Measurements from ENCODE around the gene DPH6.
"Not testable (repeated sequence)": the region's sequence is repeated elsewhere in the genome, so short reads cannot be mapped to it uniquely, and the experiment has no call there.

DPH6 gene, protein sequence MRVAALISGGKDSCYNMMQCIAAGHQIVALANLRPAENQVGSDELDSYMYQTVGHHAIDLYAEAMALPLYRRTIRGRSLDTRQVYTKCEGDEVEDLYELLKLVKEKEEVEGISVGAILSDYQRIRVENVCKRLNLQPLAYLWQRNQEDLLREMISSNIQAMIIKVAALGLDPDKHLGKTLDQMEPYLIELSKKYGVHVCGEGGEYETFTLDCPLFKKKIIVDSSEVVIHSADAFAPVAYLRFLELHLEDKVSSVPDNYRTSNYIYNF

DNA sequence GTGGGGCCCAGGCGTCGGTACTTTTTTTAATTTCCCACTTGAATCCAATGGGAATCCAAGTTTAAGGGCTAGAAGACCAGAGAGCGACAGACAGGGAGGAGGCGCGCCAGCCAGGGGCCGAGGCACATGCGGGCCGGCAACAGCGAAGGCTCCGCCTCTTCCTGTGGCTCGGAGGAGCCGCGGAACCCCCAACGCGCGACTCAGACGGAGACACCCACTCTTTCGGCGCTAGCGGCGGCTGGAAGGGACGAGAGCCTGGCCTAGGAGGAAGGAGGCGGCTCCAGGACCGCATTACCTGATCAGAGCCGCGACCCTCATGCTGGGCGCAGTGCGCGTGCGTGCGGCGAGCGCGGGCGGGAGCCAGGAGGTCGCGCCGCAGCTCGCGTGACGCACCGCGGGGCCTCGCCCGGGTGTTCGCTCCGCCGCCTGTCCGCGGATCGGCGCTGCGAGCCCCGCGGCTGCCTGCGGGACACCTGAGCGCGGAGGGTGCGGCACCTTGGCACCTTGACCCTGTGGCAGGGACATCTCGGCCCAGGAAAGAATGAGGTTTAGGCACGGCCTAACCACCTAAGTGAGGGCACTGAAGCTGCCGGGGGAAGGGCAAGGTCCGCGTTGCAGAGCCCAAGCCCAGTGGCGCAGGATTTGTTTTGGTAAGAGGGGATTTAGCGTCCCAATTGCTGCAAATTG lies at the start of gene DPH6:
DPH6 (minus strand) TSS at position 342 of the 687 bp plus-strand sequence; CDS start at position 318, 24 bp downstream.
- DNase-seq: peak; percentile 3

DNA sequence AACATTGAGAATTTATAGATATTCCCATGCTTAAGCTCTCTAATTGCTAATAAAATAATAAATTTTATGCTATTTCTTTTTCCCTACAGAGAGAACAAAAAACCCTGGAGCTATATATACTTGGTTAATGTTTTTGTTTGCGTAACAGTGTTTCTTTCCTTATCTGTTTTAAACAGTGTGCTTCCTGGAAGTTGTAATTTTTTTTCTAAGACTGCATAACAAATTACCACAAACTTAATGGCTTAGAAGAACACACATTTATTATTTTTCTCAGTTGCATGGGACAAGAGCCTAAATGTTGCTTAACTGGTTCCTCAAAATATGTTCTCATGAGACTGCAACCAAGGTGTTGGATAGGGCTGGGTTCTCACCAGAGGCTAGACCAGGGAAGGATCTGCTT lies 49.7 kb upstream of the DPH6 start:
- no peak for DNase-seq

DNA sequence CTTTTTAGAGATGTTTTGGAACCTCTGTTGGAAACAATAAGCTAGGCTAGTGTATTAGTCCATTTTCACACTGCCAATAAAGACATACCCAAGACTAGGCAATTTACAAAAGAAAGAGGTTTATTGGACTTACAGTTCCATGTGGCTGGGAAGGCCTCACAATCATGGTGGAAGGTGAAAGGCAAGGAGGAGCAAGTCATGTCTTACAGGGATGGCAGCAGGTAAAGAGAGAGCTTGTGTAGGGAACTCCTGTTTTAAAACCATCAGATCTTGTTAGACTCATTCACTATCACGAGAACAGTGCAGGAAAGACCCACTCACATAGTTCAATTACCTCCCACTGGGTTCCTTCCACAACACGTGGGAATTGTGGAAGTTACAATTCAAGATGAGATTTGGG lies 46.0 kb upstream of the DPH6 start:
- DNase-seq: not testable (repeated sequence)

DNA sequence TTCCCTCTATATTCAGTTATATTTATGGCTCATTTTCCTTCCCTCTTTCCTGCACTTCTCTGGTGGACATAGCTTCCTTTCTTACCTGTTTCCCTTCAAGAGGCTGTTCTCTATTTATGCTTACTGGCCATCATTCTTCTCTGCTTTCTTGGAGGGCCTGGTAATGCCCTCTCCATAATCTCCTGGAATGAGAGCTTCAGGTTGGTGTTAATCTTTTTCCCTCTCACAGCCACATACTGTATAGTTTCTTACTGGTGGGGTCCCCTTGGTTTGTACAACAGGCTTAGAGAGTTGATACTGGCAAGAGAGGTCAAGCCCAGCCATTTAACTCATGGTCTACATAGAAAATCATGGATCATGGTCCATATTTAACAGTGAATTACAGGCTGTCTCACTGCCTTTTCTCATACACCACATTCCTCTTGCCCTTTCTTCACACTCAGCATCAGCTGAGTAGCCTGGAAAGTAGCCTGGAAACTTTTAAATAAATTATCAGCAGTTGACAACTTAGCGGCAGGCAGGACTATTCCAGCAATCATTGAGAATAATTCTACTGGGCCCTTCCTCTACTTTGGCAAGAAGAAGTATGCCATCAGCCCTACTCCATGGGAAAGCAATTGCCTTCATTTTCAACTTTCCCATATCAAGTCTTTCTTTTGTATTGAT lies 38.0 kb upstream of the DPH6 start:
- DNase-seq: no peak

DNA sequence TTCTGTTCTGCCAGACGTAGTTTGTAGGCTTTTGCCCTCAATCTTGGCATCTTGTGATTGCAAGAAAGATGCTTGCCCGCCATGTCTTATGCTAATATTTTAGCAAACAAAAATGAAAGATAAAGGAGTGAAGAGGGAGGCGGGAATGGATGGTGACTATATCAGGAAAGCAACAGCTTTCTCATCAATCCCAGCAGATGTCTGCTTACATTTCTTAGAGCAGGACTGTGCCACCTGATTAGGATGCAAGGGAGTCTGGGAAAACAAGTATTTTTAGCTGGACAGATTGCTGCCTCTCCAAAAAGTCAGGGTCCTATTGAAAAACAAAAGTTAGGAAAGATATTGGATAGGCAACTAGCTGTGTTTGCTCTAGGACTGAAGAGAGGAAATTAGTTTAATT lies 34.6 kb upstream of the DPH6 start:
- no peak for DNase-seq

DNA sequence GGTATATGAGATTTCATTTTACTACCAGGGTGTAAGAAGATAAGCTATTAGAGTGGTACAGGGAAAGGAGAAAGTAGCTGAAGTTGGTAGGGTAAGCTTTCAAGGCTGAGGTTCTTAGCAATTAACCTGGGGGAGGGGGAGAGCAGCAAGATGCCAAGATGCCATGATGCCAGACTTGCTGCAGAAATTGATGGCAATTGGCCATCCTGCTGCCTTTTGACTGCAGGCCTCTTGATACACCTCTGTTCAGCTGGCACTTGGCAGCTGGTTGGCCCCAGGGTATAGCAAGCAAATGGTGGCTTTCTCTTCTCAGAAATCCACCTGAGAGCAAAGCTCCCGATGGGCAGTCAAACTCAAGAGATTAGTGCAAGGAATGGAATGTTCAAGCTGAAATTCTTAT lies 21.4 kb upstream of the DPH6 start:
- no peak for DNase-seq

DNA sequence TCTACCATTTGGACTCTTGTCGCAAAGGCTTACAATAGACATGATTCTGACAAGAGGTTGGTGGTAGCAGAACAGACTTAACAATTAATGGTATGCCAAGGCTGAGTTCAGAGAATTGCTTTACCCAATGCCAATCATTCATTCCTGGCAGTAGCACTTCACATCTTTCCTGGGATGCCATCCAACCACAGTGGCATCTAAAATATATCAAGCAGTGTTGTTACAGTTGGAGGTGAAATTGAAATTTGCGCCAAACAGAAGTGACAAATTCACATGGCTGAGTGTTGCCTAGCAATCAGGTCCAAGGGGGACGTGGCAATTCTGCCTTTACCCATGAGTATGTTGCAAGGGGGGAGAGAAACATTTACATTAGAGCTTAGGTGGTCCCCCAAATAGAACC lies 21.0 kb upstream of the DPH6 start:
- no peak for DNase-seq

DNA sequence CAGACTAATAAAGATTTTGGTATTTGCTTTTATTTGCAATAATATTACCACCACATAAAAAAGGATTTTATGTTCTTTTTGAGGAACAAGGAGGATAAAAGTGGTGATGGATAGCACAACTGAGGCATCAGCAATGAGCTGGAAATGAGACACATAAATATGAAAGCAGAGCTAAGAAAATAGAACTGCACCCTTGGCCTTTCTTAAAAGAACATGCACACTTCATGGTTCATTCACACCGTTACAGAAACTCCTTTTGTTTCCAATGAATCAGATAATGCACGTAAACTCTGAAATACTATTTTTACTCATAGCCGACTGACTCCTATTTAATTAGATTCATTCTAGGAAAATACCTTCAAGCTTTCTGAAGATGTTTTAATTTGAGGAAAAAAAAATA lies 19.9 kb upstream of the DPH6 start:
- DNase-seq: no peak

DNA sequence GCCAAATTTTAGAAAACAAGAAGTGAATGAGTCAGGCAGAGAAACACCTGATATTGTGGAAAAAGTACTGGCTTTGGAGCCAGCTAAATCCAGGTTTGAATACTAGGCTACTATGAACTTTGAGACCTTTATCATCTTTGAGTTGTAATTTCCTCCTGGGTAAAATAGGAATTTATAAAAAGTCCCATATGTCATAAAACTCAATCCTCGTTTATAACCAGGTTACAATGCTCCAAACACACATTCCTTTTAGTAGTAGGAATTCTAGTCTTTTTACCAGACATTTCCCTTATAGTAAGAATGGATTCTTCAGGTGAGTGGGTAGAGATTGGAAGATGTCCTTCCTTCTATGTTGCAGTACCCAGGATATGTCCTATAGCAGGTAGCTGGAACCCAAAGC lies 16.7 kb upstream of the DPH6 start:
- no peak for DNase-seq

DNA sequence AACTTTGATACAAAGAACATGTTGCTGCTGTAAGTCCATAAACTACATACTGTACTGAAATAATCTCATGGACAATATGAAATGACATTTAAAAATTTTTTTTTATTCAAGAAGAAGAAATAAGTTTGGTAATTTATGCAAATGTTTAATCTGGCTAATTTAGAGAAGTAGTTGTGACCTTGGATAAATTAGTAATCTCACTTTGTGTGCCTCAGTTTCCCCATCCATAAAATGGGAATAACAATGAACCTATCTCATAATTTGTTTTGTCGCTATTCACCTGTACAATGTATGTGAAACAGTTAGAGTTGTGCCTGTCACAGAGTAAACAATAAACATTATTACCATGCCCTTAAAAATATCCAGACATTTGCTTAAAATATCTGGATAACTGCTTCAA lies 15.3 kb upstream of the DPH6 start:
- no peak for DNase-seq

DNA sequence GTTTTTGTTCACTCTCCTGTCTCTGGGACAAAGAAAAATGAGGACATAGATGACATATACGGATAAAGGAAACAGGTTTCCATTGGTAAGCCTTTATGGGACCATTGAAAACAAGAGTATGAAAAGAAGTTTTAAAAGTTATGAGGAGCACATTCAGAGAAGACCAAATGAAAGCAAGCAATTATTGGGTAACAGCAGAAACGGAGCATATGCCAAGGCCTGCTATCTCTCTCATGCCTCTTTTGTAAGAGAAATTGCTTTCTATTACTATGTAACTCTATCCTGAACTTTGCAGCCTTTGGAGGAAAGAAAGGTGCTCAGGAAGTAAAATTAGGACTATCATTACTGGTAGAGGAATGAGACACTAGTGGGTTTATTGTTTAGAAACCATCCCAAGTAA lies 14.9 kb upstream of the DPH6 start:
- no peak for DNase-seq

DNA sequence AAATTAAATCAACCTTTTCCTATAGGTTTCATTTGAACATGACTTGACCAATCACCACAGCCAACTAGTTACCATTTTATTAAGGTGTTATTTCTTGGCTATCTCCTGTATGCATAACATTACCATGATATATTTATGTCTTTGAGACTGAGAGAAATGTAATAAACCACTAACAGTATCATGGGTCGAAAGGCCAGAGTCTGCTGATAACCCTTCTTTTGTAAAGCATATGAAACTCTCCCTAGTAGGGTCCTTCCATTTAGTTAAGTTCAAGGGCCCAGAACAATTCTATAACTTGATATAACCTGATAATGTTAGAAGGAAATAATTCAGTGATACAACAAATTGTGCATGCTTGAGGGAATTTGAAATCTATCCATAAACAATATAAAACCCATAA lies 14.3 kb upstream of the DPH6 start:
- DNase-seq: no peak

DNA sequence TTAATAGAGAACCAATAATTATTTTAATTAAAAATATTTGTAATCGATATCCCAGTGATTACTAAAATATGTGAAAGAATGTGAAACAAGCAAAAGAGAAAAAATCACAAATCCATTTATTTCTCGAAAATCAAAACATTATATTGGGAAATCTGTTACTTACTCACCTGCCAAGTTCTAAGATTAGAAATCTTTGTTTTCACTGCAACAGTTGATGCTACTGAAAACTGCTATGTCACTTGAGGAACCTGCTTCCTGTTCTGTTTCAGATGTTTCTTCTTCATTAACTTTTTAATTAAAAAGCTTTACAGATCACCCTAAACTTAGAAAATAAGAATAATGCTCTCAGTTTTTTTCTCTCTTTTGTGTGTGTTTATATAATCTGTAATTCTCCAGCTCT lies 13.7 kb upstream of the DPH6 start:
- DNase-seq: no peak

DNA sequence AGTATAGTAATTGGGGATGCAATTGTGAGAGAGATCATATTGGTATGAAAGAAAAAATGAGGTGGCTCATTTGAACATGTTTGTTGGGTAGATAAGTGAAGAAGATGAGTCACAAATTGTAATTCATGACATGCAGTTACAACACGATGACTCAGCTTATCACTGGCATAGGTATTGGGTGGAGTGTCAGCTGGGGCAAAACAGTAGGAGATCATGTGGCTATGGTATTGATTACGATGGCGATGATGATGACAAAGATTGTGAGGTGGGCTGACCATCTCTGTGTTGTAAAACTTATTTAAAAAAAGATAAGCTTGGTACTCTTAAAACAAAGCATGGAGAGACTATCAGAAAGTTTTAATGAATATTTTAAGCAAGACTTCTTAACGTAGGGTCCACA lies 11.6 kb upstream of the DPH6 start:
- no peak for DNase-seq

DNA sequence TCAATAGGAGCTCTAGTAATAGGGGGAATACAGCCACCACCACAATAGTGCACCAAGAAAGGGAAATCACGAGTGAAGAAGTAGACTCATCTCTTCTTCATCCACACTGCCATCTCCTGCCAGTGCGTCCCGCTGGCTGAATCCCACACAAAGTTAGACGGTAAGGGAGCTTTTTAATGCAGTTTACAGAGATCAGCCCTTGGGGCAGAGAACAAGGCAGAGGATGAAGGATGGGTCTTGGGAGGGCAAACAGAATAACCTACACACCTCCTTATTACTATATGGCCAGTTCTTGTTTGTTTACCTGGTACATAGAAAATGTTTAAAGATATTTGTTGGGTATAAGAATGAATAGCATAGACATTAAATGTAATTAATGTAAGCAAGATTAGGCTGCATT lies 11.0 kb upstream of the DPH6 start:
- no peak for DNase-seq

DNA sequence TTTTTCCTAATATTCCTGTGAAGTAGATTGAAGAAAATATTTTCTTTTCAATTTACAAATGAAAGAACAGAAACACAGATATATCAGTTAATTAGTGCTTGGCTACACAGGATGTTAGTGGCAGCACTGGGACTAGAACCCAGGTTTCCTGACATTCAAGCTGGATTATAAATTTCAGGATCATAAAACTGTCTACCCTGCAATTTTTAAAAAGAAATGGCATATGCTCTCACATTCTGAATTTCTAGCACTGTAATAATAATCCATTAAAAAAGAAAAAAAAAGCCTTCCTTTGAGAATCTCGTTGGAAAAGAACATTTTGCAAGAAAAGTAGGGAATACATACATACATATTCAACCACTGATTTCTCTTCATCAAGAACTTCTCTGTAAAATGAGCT lies 9.3 kb upstream of the DPH6 start:
- no peak for DNase-seq

DNA sequence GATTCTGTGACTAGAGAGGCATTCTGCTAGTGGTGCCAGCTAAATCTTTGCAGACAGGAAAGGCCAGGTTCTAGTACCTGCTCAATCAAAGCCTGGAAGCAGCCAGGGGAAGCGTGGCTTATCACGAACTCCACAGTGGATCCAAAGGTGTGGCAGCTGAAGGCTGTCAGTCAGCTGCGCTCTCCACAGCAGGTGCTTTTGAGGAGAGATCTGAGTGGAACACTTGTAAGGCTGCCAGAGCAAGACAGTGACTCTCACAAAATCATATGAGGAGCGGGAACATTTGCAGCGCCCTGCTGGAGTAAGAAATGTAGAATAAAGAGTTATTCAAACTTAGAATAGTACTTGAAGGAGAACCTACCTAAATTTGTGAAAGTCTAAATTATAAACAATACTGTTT lies 5.0 kb upstream of the DPH6 start:
- DNase-seq: no peak

DNA sequence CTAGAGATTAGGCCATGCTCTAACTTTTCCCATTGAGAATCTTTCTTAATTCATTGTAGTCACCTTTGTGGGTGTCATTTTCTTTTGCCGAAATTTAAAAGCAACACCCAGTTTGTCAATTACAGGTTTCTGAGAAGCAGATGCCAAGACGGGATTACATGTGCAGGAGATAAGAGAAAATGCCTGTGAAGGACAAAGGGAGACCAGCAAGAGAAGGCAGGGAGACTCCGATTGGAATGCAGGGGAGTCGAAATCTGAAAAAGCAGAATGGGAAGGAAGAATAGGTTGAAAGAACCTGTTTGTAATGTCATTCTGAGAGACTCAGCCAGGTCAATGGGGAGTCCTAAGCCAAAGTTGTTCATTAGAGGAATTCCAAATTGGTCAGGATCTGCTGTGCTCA lies 3.6 kb upstream of the DPH6 start:
- DNase-seq: no peak

DNA sequence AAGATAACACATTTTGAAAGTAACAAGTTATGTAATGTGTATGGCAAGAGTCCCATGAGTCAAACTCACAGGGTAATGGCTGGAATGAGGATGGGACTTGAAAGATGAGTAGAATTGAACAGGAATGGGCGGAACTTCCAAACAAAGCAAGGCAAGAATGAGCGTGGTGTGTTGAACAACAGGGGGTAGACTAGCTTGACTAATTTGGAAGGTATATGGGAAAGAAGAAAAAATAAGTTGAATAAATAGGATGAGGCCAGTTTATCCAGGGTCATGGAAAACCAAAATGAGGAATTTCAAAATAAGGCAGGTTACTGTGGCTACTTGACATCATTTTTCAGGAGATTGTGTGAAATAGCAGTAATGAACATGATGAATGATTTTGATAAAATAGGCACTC lies 2.5 kb upstream of the DPH6 start:
- DNase-seq: no peak

DNA sequence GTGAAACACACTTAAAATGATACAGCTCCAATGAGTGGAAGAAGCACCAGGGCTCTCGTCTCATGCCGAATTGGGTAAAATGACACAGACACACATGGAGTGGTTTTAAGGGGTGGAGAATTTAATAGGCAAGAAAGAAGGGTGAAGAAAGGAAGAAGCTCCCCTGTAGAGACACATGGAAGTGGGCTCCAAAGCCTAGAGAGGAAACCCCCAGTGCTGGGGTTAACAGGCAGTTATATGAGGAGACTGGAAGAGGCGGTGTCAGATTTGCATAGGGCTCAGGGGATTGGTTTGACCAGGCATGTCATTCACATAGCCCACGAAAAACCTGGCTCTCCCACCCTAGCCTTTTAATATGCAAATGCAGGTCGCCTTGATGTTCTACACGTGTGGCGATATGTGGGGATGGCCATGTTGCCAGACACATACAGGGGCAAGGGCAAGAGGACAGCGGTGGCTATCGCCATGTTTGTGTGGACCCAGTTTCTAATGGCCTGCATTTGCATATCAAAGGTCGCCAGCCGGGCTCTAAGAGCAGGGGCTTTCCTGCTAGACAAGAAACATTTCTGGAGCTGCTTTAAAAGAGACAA lies 1.9 kb upstream of the DPH6 start:
- no peak for DNase-seq

DNA sequence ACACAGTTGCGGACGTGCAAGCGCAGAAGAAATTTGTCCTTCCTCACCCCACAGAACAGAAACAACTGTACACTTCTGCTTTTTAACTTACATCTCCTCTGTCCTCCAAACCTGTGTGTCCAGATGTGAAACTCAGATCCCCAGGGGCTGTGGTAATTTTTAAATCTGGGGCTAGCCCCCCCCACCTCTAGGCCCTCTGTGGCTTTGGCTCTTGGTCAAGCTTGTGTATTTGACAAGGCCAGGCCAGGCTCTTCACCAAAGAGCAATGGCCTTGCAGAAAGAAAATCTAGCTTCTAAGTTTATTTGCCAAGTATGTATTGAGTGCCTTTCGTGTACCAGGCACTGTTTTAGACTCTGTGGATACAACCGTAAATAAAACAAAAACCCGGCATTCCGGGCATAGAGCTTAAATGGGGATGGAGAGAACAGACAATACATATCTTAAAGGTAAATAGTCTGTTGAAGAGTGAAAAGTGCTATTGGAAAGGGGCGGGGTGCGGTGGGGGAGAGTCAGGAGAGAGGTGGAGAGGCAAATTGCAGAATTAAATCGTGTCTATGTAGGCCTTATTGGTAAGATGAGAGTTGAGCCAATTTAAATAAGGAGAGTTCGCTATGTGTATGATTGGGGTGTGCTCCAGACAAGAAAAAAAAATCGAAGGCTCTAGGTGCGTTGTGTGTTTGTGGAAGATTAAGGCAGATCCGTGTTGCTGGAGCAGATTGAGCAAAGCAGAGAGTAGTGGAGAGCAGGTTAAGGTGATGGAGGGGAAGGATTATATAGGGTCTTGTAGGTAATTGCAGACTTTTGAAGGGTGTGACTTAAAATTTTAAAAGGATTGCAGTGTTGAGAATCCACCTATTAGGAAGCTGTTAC lies 781 bp upstream of the DPH6 start:
- no peak for DNase-seq

DNA sequence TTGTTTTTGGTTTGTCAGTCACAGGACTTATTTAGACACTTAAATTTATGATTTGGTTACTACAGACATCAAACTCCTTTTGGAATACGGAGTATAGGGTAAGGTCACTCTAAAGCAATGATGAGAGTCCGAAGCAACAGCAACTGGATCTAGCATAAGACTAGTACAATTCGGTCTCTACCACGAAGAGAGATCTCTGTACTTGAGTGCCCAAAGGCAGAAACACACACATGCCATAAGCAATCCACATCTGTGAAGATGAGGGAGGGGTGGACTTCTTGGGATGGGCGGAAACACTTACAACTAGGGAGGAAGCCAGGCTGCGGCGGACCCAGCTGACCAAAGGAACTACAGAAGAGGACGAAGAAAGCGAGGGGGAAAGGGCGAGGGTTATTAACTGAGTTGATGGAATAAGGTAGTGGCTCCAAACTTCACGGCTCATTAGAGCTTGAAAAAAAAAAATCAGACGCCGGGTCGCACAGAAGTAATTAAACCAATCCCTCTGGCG lies 595 bp downstream of the DPH6 start:
- DNase-seq: no peak

DNA sequence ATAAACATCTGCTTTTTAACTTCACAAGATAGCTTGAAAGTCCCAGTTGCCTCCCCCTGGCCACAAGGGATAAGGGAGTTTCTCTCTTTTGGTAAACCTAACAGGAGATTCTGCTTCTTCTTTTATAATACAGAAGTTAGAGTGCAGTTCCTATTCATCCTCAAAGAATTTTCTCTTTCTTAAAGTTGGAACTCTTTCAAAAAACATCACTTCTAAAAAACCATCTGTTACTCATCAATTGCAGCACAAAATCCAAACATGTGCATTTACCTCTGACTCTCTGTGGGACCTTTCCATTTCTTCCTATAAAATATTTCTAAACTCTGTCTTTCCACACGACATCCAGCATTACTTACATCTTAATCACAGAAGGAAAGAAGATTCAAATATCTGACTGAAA lies 5.1 kb downstream of the DPH6 start:
- DNase-seq: no peak

Data from SIG-M5 (cell line).